Breast epithelium (tissue), 3 donors: Measurements from ENCODE around the gene INSIG1.

Experiments used
- CTCF ChIP-seq, 3 donors: fragments of 450-650 bp; IDR thresholded peaks; one replicate each; pipeline ENCODE4 v1.5.1; 2016 to 2017; ENCODE audit warnings: antibody characterized with exemption in 3 of 3, mild to moderate bottlenecking in 3 of 3, moderate library complexity in 3 of 3
- POLR2A ChIP-seq: fragments of 450-650 bp; IDR thresholded peaks from one replicate; pipeline ENCODE4 v1.6.1; 2016; ENCODE audit warnings: antibody characterized with exemption, mild to moderate bottlenecking, moderate library complexity
- POLR2AphosphoS5 ChIP-seq, 3 donors: sonication (generic); formaldehyde crosslinking; IDR thresholded peaks; one replicate each; pipeline ENCODE4 v1.6.1; 2017; ENCODE audit warnings: antibody characterized with exemption in 3 of 3

DNA sequence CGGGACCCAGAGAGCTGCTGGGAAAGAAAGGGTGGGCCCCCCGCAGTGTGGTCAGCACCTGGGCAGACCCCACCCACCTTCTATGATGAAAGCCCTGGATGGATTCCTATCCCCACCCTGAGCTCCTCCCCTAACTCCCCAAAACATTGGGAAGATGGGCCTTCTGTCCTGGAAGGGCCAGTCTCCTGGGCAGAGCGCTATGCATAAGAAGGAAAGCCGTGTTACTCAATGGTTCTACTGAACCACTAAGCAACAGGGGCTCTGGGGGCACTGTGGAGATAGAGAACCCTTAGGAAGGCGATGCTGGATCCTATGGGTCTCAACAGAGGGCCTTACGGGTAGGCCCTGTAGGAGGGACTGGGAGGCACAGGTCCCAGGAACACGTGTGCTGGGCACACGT, 30.7 kb upstream of the INSIG1 start:
- no peak for TF ChIP-seq POLR2A
- no peak for TF ChIP-seq POLR2AphosphoS5 (IDR thresholded peaks at IDR 0.05)
- no peak for TF ChIP-seq CTCF (IDR thresholded peaks at IDR 0.05)
